Prostate gland (tissue), 2 donors: ENCODE results near the gene ANGEL2.

ENCODE experiments used
- CTCF ChIP-seq, 4 experiments: fragments of 200-600 bp in 2 of 4; fragments of 450-650 bp in 2 of 4; sonication (generic) in 2 of 4; IDR thresholded peaks; 1 replicate in 3 of 4; 2 replicates in 1 of 4; pipeline ENCODE4 v1.5.1; 2016 to 2019; ENCODE audit warnings: antibody characterized with exemption in 4 of 4, mild to moderate bottlenecking in 2 of 4, moderate library complexity in 2 of 4
- POLR2A ChIP-seq: fragments of 450-650 bp; IDR thresholded peaks from one replicate; pipeline ENCODE4 v1.6.1; 2016; ENCODE audit warnings: antibody characterized with exemption, mild to moderate bottlenecking
- POLR2AphosphoS5 ChIP-seq: sonication (generic); formaldehyde crosslinking; IDR thresholded peaks from one replicate; pipeline ENCODE4 v1.6.1; 2017; ENCODE audit warnings: antibody characterized with exemption

- TF ChIP-seq CTCF (IDR thresholded peaks at IDR 0.05), result no peak
- no peak for TF ChIP-seq POLR2A
- TF ChIP-seq POLR2AphosphoS5, result no peak
These were observed 68.8 kb downstream of the ANGEL2 start for GRCh38 chr1:212946872-212947271.
